Esophagus squamous epithelium (tissue), 5 donors: ENCODE results near the gene PGC. TPM values are rescaled to one million over a fixed set of nuclear protein-coding genes. Genes with fewer than 3 reads are reported as not detected.

ENCODE experiments used
- DNase-seq: peaks from one replicate; lab custom pipeline; 2025; lab: John Stamatoyannopoulos, UW
- H3K27ac ChIP-seq, 4 donors: fragments of 200-600 bp; sonication (generic); one replicate each; pipeline ENCODE4 v1.5.1; 2016 to 2019; ENCODE audit warnings: mild to moderate bottlenecking in 1 of 4
- H3K27me3 ChIP-seq, 4 donors: fragments of 200-600 bp; sonication (generic); 1 replicate in 3 of 4; 2 replicates in 1 of 4; pipeline versions ENCODE4 v1.5.1 to v1.6.0; 2017 to 2021; ENCODE audit warnings: antibody characterized with exemption in 1 of 4
- H3K36me3 ChIP-seq, 3 donors: fragments of 200-600 bp; sonication (generic); one replicate each; pipeline ENCODE4 v1.5.1; 2016 to 2019
- H3K4me1 ChIP-seq, 3 donors: fragments of 200-600 bp; sonication (generic); one replicate each; pipeline ENCODE4 v1.5.1; 2017 to 2019
- H3K4me3 ChIP-seq, 4 donors: fragments of 200-600 bp; sonication (generic); 1 replicate in 3 of 4; 2 replicates in 1 of 4; pipeline ENCODE4 v1.5.1; 2016 to 2019; ENCODE audit warnings: mild to moderate bottlenecking in 2 of 4, moderate library complexity in 1 of 4
- H3K9me3 ChIP-seq, 3 donors: fragments of 200-600 bp; sonication (generic); one replicate each; pipeline ENCODE4 v1.5.1; 2016 to 2019
- CTCF ChIP-seq, 6 experiments: fragments of 450-650 bp in 4 of 6; fragments of 200-600 bp in 2 of 6; sonication (generic) in 2 of 6; IDR thresholded peaks; one replicate each; pipeline ENCODE4 v1.5.1; 2016 to 2019; ENCODE audit warnings: antibody characterized with exemption in 6 of 6, mild to moderate bottlenecking in 4 of 6, moderate library complexity in 4 of 6
- POLR2A ChIP-seq, 4 donors: fragments of 450-650 bp; IDR thresholded peaks; one replicate each; pipeline ENCODE4 v1.6.1; 2017; ENCODE audit warnings: antibody characterized with exemption in 4 of 4, mild to moderate bottlenecking in 4 of 4, moderate library complexity in 3 of 4
- WGBS, 2 donors: methylation state at CpG; one replicate each; pipeline ENCODE4 v1.1.5; 2018; 5-methylcytosine and 5-hydroxymethylcytosine counted together
- intact Hi-C: fragments of 100-400 bp; cut with DNase I; formaldehyde crosslinking; loops from one replicate; pipeline ENCODE4 v1.15.0; 2022
- total RNA-seq, 4 donors: library from RNA; depleted of rRNA; stranded (reverse); fragments of >200 nt; gene quantifications; one replicate each; pipeline ENCODE4 v1.1.0, GENCODE V29; 2016
- donor health status: DM: yes; HTN: yes; CAD: no.

The PGC gene
- total RNA-seq, 4 donors from 2014 or later = 0.95 TPM; not detected in 3

GRCh38 chr6:41712651-41713103 is 34.5 kb downstream of the PGC start:
- Histone ChIP-seq H3K36me3 (no peaks in the 10 kb centered on the region), H3K27me3 (no peaks in the 10 kb centered on the region), H3K27ac (peak overlapping the region; percentile 68 to 84 (median 82)), H3K4me3 (peak overlapping the region in 1 of 4 donors; percentile 24), H3K9me3 (no peaks in the 10 kb centered on the region), H3K4me1 (peaks cover 34 to 86% (median 58%) of the 10 kb centered on the region in 3 donors)
- intact Hi-C loops = no loop called here
- no peak for DNase-seq
- no peak for TF ChIP-seq CTCF (IDR thresholded peaks at IDR 0.05)
- no peak for TF ChIP-seq POLR2A (IDR thresholded peaks at IDR 0.05)
- WGBS, 2 donors = 29 to 50% methylated on average over 3 to 4 of the region's 10 CpGs

GRCh38 chr6:41711323-41712038 is 35.7 kb downstream of the PGC start:
- no peak for DNase-seq
- intact Hi-C loops = no loop called here
- WGBS, 2 donors = 80% methylated on average over 4 of the region's 9 CpGs; no CpG with 5 or more reads in 1 of the 2 donors
- no peak overlapping the region for H3K4me3 ChIP-seq
- no peaks in the 10 kb centered on the region for H3K36me3 ChIP-seq
- peak overlapping the region; percentile 68 to 84 (median 82) for H3K27ac ChIP-seq
- no peaks in the 10 kb centered on the region for H3K9me3 ChIP-seq
- peaks cover 46 to 86% (median 58%) of the 10 kb centered on the region in 3 donors for H3K4me1 ChIP-seq
- H3K27me3 ChIP-seq = no peaks in the 10 kb centered on the region
- TF ChIP-seq POLR2A (IDR thresholded peaks at IDR 0.05) = no peak

GRCh38 chr6:41709375-41709774 is 37.8 kb downstream of the PGC start:
- H3K4me1 ChIP-seq = peaks cover 65 to 86% (median 68%) of the 10 kb centered on the region in 3 donors
- no peak for TF ChIP-seq POLR2A (IDR thresholded peaks at IDR 0.05)
- no peak for TF ChIP-seq CTCF (IDR thresholded peaks at IDR 0.05)
- no peak for DNase-seq
- no peak overlapping the region for H3K27ac ChIP-seq
- no peaks in the 10 kb centered on the region for H3K9me3 ChIP-seq
- no peak overlapping the region for H3K4me3 ChIP-seq
- 81 to 85% methylated on average over 2 of the region's 2 CpGs for WGBS, 2 donors
- H3K36me3 ChIP-seq = no peaks in the 10 kb centered on the region
- intact Hi-C loops = no loop called here
- H3K27me3 ChIP-seq = no peaks in the 10 kb centered on the region

GRCh38 chr6:41708856-41709255 is 38.3 kb downstream of the PGC start:
- Histone ChIP-seq H3K27ac (no peak overlapping the region), H3K4me1 (peaks cover 64 to 85% (median 67%) of the 10 kb centered on the region in 3 donors), H3K4me3 (no peak overlapping the region), H3K36me3 (no peaks in the 10 kb centered on the region), H3K27me3 (no peaks in the 10 kb centered on the region), H3K9me3 (no peaks in the 10 kb centered on the region)
- TF ChIP-seq CTCF (IDR thresholded peaks at IDR 0.05) (no peak), POLR2A (IDR thresholded peaks at IDR 0.05) (no peak)
- WGBS, 2 donors = 81 to 91% methylated on average over 3 of the region's 3 CpGs
- intact Hi-C loops = no loop called here
- DNase-seq = no peak

- intact Hi-C loops = no loop called here
- Histone ChIP-seq H3K4me1 (peaks cover 52 to 73% (median 55%) of the 10 kb centered on the region in 3 donors), H3K4me3 (peak overlapping the region in 1 of 4 donors; percentile 4)
Observed at GRCh38 chr6:41707565-41708200, 39.5 kb downstream of the PGC start.

More at GRCh38 chr6:41707565-41708200, 39.5 kb downstream of the PGC start:
- DNase-seq = no peak
- Histone ChIP-seq H3K27ac (peak overlapping the region; percentile 62 to 93 (median 84)), H3K27me3 (no peaks in the 10 kb centered on the region), H3K9me3 (no peaks in the 10 kb centered on the region), H3K36me3 (peaks cover 0 to 7% (median 0%) of the 10 kb centered on the region in 3 donors)
- TF ChIP-seq POLR2A (IDR thresholded peaks at IDR 0.05) (no peak), CTCF (IDR thresholded peaks at IDR 0.05) (no peak)
- 21 to 45% methylated on average over 11 to 12 of the region's 14 CpGs for WGBS, 2 donors
